WTC11 (cell line): ENCODE measurements around the gene HSBP1L1. TPM values are rescaled to one million over a fixed set of nuclear protein-coding genes. Genes with fewer than 3 reads are reported as not detected.

Source experiments
- ATAC-seq: fragments of 200-7000 bp; cut with Tn5 transposase; 2 replicates; pipeline ENCODE4 v1.10.0; 2021; ENCODE audit warnings: mild to moderate bottlenecking, moderate library complexity
- CTCF ChIA-PET: fragments of 300-600 bp; sonication (Branson Sonifier 250); formaldehyde crosslinking; loops from one replicate; lab custom pipeline; 2021; ENCODE audit warnings: antibody characterized with exemption; lab: Charles Lee
- POLR2A ChIA-PET: fragments of 350-600 bp; sonication (Branson Sonifier 250); formaldehyde crosslinking; loops from one replicate; lab custom pipeline; 2021; ENCODE audit warnings: antibody characterized with exemption; lab: Charles Lee
- DNase-seq: peaks from one replicate; pipeline ENCODE4 v3.0.0; 2021; ENCODE audit warnings: low spot score
- H3K27ac Mint-ChIP-seq: 2 replicates; pipeline ENCODE4 v1.8.0; 2021; ENCODE audit warnings: mixed read lengths
- H3K27me3 Mint-ChIP-seq: 2 replicates; pipeline ENCODE4 v1.8.0; 2021; ENCODE audit warnings: low read depth, mild to moderate bottlenecking, moderate library complexity, mixed read lengths
- H3K36me3 Mint-ChIP-seq: 2 replicates; pipeline ENCODE4 v1.8.0; 2021; ENCODE audit warnings: mixed read lengths
- H3K4me1 Mint-ChIP-seq: 2 replicates; pipeline ENCODE4 v1.8.0; 2022; ENCODE audit warnings: mixed read lengths
- H3K4me3 Mint-ChIP-seq: 2 replicates; pipeline ENCODE4 v1.8.0; 2021; ENCODE audit warnings: mild to moderate bottlenecking, moderate library complexity, mixed read lengths
- H3K9me3 Mint-ChIP-seq: 2 replicates; pipeline ENCODE4 v1.8.0; 2021; ENCODE audit warnings: mixed read lengths
- ARID4B ChIP-seq: sonication (generic); formaldehyde crosslinking; IDR thresholded peaks from 2 replicates; pipeline ENCODE4 v1.8.0; 2023; ENCODE audit warnings: missing genetic modification reagents, mild to moderate bottlenecking, borderline replicate concordance
- E2F1 ChIP-seq: sonication (generic); formaldehyde crosslinking; IDR thresholded peaks from 2 replicates; pipeline ENCODE4 v1.8.0; 2022; ENCODE audit warnings: mild to moderate bottlenecking, missing genetic modification reagents
- ETV6 ChIP-seq: sonication (generic); formaldehyde crosslinking; IDR thresholded peaks from 2 replicates; pipeline ENCODE4 v1.8.1; 2022; ENCODE audit warnings: mild to moderate bottlenecking, missing genetic modification reagents
- FOXP4 ChIP-seq: sonication (generic); formaldehyde crosslinking; IDR thresholded peaks from 2 replicates; pipeline ENCODE4 v1.8.0; 2022; ENCODE audit warnings: mild to moderate bottlenecking, missing genetic modification reagents
- GABPB1 ChIP-seq: sonication (generic); formaldehyde crosslinking; IDR thresholded peaks from 2 replicates; pipeline ENCODE4 v1.8.1; 2023; ENCODE audit warnings: mild to moderate bottlenecking, missing genetic modification reagents
- GRHL2 ChIP-seq: fragments of 250-450 bp; sonication (Bioruptor Pico); IDR thresholded peaks from 2 replicates; pipeline ENCODE4 v1.8.0; 2022; ENCODE audit warnings: mild to moderate bottlenecking, moderate library complexity; ENCODE audit not compliant: insufficient replicate concordance, severe bottlenecking
- GTF2I ChIP-seq: fragments of 250-450 bp; sonication (Bioruptor Pico); conservative IDR thresholded peaks from 2 replicates; pipeline ENCODE4 v1.4.0; 2021; ENCODE audit warnings: mild to moderate bottlenecking
- JAZF1 ChIP-seq: fragments of 250-450 bp; sonication (Bioruptor Pico); IDR thresholded peaks from 2 replicates; pipeline ENCODE4 v1.9.0; 2021; ENCODE audit warnings: moderate library complexity, mild to moderate bottlenecking, inconsistent platforms
- NR1H2 ChIP-seq: sonication (generic); formaldehyde crosslinking; IDR thresholded peaks from 2 replicates; pipeline ENCODE4 v1.9.0; 2021; ENCODE audit warnings: mild to moderate bottlenecking, moderate library complexity, missing genetic modification reagents
- NR3C1 ChIP-seq: sonication (generic); formaldehyde crosslinking; conservative IDR thresholded peaks from 2 replicates; pipeline ENCODE4 v1.8.1; 2023; ENCODE audit warnings: low read depth, mild to moderate bottlenecking, missing genetic modification reagents
- PRRX2 ChIP-seq: fragments of 250-450 bp; sonication (Bioruptor Pico); IDR thresholded peaks from 2 replicates; pipeline ENCODE4 v1.8.0; 2021; ENCODE audit warnings: mild to moderate bottlenecking
- SMAD4 ChIP-seq: sonication (generic); formaldehyde crosslinking; IDR thresholded peaks from 2 replicates; pipeline ENCODE4 v1.8.0; 2022; ENCODE audit warnings: mild to moderate bottlenecking, missing genetic modification reagents
- USF2 ChIP-seq: sonication (generic); formaldehyde crosslinking; IDR thresholded peaks from 2 replicates; pipeline ENCODE4 v1.8.1; 2023; ENCODE audit warnings: mild to moderate bottlenecking, missing genetic modification reagents, moderate library complexity
- ZMAT4 ChIP-seq: fragments of 250-450 bp; sonication (Bioruptor Pico); IDR thresholded peaks from 2 replicates; pipeline ENCODE4 v1.9.0; 2021; ENCODE audit warnings: mild to moderate bottlenecking
- ZNF121 ChIP-seq: sonication (generic); formaldehyde crosslinking; IDR thresholded peaks from 2 replicates; pipeline ENCODE4 v1.8.0; 2023; ENCODE audit warnings: missing genetic modification reagents
- ZNF263 ChIP-seq: sonication (generic); formaldehyde crosslinking; IDR thresholded peaks from 2 replicates; pipeline ENCODE4 v1.8.1; 2022; ENCODE audit warnings: low read depth, mild to moderate bottlenecking, moderate library complexity, missing genetic modification reagents
- ZNF423 ChIP-seq: fragments of 250-450 bp; sonication (Bioruptor Pico); IDR thresholded peaks from 2 replicates; pipeline ENCODE4 v2.1.2; 2022; ENCODE audit warnings: mild to moderate bottlenecking, moderate library complexity
- ZSCAN18 ChIP-seq: fragments of 250-450 bp; sonication (Bioruptor Pico); IDR thresholded peaks from 2 replicates; pipeline ENCODE4 v2.1.2; 2022; ENCODE audit warnings: mild to moderate bottlenecking, moderate library complexity
- total RNA-seq: library from RNA; stranded (reverse); gene quantifications from 3 replicates; pipeline ENCODE4 v1.2.3, GENCODE V29; 2021

HSBP1L1 gene
- total RNA-seq, 1 experiment from 2014 or later = 1.4 TPM

GRCh38 chr18:79942211-79942610 lies 22.2 kb upstream of the HSBP1L1 start:
- POLR2A ChIA-PET = no interaction called here
- CTCF ChIA-PET = no interaction called here
- 0 out of 2 replicates have a peak overlapping the region, but pooled peaks have one; percentile 57 for H3K27ac Mint-ChIP-seq
- H3K27me3 Mint-ChIP-seq = no peaks in the 10 kb centered on the region; the same call in 1 of the 2 replicates
- DNase-seq (no peak), ATAC-seq (no peak)
- no peaks in the 10 kb centered on the region for H3K9me3 Mint-ChIP-seq
- H3K4me3 Mint-ChIP-seq = no peak overlapping the region
- H3K4me1 Mint-ChIP-seq = peaks cover 13% of the 10 kb centered on the region
- peaks cover 2% of the 10 kb centered on the region; the same call in 1 of the 2 replicates for H3K36me3 Mint-ChIP-seq
- TF ChIP-seq ZSCAN18 (CRISPR knock-in tag) (no peak), ZNF121 (no peak), GRHL2 (CRISPR knock-in tag) (no peak), ARID4B (CRISPR knock-in tag) (no peak), USF2 (CRISPR knock-in tag) (no peak), ZNF263 (CRISPR knock-in tag) (no peak), ZMAT4 (CRISPR knock-in tag) (no peak), GABPB1 (CRISPR knock-in tag) (no peak), JAZF1 (CRISPR knock-in tag) (no peak), NR3C1 (CRISPR knock-in tag) (no peak), E2F1 (CRISPR knock-in tag) (no peak), SMAD4 (CRISPR knock-in tag) (no peak), NR1H2 (CRISPR knock-in tag) (no peak), FOXP4 (no peak), ZNF423 (no peak), ETV6 (no peak), GTF2I (CRISPR knock-in tag) (no peak), PRRX2 (CRISPR knock-in tag) (no peak)
- TF ChIP-seq, all 79 proteins: peak for 0
